ENCODE measurements around the gene GREM2.

Gene GREM2

DNA sequence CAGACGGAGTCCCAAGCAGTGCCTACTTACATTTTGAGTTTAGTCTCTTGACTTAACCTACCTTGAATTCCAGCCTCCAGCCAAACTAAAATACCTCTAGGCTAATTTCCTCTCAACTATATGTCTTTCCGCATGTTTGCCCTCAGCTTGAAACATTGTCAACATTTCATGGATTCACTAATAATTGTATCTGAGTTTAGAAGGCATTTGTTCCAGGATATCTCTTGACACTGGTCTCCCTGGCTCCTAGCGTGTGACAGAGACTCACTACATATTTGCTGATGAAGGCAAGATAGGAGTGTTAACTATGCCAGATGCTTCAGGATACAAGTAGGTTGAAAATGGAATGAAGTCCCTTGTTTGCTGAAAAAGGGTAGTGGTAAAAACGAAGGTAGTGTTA, 136.1 kb downstream of the GREM2 start:
- TF ChIP-seq ZBTB7A (IDR thresholded peaks at IDR 0.05; ENCODE audit: low read depth) (no peak), TEAD4 (IDR thresholded peaks at IDR 0.05) (no peak), EGR1 (IDR thresholded peaks at IDR 0.05) (no peak), TAF1 (IDR thresholded peaks at IDR 0.05; ENCODE audit: low read depth) (no peak)
- TF ChIP-seq, protein P1, sequence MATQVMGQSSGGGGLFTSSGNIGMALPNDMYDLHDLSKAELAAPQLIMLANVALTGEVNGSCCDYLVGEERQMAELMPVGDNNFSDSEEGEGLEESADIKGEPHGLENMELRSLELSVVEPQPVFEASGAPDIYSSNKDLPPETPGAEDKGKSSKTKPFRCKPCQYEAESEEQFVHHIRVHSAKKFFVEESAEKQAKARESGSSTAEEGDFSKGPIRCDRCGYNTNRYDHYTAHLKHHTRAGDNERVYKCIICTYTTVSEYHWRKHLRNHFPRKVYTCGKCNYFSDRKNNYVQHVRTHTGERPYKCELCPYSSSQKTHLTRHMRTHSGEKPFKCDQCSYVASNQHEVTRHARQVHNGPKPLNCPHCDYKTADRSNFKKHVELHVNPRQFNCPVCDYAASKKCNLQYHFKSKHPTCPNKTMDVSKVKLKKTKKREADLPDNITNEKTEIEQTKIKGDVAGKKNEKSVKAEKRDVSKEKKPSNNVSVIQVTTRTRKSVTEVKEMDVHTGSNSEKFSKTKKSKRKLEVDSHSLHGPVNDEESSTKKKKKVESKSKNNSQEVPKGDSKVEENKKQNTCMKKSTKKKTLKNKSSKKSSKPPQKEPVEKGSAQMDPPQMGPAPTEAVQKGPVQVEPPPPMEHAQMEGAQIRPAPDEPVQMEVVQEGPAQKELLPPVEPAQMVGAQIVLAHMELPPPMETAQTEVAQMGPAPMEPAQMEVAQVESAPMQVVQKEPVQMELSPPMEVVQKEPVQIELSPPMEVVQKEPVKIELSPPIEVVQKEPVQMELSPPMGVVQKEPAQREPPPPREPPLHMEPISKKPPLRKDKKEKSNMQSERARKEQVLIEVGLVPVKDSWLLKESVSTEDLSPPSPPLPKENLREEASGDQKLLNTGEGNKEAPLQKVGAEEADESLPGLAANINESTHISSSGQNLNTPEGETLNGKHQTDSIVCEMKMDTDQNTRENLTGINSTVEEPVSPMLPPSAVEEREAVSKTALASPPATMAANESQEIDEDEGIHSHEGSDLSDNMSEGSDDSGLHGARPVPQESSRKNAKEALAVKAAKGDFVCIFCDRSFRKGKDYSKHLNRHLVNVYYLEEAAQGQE (IDR thresholded peaks at IDR 0.05; ENCODE audit: low read depth) = no peak

GRCh38 chr1:240474133-240474614, 137.8 kb downstream of the GREM2 start:
- TF ChIP-seq EGR1 (IDR thresholded peaks at IDR 0.05) = no peak
- no peak for TF ChIP-seq EP300 (IDR thresholded peaks at IDR 0.05; ENCODE audit: borderline replicate concordance)
- TF ChIP-seq RAD21 (IDR thresholded peaks at IDR 0.05; ENCODE audit: low read depth) = no peak
- TF ChIP-seq ZBTB7A (IDR thresholded peaks at IDR 0.05; ENCODE audit: low read depth) = no peak
- TF ChIP-seq TEAD4 (IDR thresholded peaks at IDR 0.05) = no peak
- no peak for TF ChIP-seq CREB1 (IDR thresholded peaks at IDR 0.05; ENCODE audit: low read depth)
- TF ChIP-seq, protein P1 (IDR thresholded peaks at IDR 0.05; ENCODE audit: low read depth) = no peak
- no peak for TF ChIP-seq TAF1 (IDR thresholded peaks at IDR 0.05; ENCODE audit: low read depth)
- TF ChIP-seq, protein P2, sequence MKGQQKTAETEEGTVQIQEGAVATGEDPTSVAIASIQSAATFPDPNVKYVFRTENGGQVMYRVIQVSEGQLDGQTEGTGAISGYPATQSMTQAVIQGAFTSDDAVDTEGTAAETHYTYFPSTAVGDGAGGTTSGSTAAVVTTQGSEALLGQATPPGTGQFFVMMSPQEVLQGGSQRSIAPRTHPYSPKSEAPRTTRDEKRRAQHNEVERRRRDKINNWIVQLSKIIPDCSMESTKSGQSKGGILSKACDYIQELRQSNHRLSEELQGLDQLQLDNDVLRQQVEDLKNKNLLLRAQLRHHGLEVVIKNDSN (IDR thresholded peaks at IDR 0.05) = no peak
- no peak for TF ChIP-seq YY1 (IDR thresholded peaks at IDR 0.05; ENCODE audit: low read depth)
- no peak for TF ChIP-seq FOXM1 (IDR thresholded peaks at IDR 0.05; ENCODE audit: borderline replicate concordance, low read depth)
- no peak for TF ChIP-seq MAX (IDR thresholded peaks at IDR 0.05)
- TF ChIP-seq TCF12 (IDR thresholded peaks at IDR 0.05; ENCODE audit: low read depth) = no peak
- no peak for TF ChIP-seq CEBPB (IDR thresholded peaks at IDR 0.05)
- TF ChIP-seq NFIC (IDR thresholded peaks at IDR 0.05) = no peak

DNA sequence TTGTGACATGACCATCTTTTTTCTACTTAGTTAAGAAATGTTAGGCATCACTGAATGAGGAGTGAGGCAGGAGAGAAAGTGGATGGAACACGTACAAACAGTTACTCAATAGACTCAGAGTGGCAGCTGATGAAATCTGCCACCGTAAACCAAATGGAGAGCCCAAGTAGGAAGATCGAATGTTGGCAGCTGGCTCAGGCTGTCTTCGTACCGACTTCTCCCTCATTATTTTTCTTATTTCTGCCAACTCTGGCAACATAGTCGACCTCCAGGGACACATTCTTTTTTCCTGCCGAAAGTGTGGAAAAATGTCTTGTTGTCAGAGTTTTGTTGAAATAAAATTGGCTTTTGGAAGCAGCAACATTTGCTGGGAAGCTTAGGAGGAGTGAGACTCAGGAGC, 143.3 kb downstream of the GREM2 start:
- TF ChIP-seq RAD21 (IDR thresholded peaks at IDR 0.05; ENCODE audit: low read depth) = no peak
- TF ChIP-seq FOXM1 (IDR thresholded peaks at IDR 0.05; ENCODE audit: borderline replicate concordance, low read depth) = no peak
- no peak for TF ChIP-seq YY1 (IDR thresholded peaks at IDR 0.05; ENCODE audit: low read depth)
- no peak for TF ChIP-seq CREB1 (IDR thresholded peaks at IDR 0.05; ENCODE audit: low read depth)
- no peak for TF ChIP-seq NFIC (IDR thresholded peaks at IDR 0.05)

DNA sequence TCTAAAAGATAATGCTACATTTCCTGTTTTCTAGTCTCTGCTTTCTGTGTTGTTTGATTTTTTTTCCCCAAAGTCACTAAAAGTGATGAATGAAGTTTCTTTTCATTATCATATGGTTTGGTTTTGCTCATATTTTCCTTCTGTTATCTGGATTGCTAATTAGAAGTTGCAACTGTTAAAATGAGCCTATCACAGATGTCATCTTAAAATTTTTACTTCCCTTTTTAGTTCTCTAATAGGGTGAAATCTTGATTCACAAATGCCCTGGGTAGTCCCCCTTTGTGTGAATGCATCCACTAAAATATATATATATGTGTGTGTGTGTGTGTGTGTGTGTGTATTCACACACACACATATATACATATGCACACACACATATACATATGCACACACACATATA, 144.1 kb downstream of the GREM2 start:
- TF ChIP-seq YY1 (IDR thresholded peaks at IDR 0.05; ENCODE audit: low read depth) = no peak
- no peak for TF ChIP-seq CEBPB (IDR thresholded peaks at IDR 0.05)
- TF ChIP-seq CREB1 (IDR thresholded peaks at IDR 0.05; ENCODE audit: low read depth) = no peak
- no peak for TF ChIP-seq TEAD4 (IDR thresholded peaks at IDR 0.05)
- no peak for TF ChIP-seq FOXM1 (IDR thresholded peaks at IDR 0.05; ENCODE audit: borderline replicate concordance, low read depth)
- no peak for TF ChIP-seq EGR1 (IDR thresholded peaks at IDR 0.05)
- TF ChIP-seq MAX (IDR thresholded peaks at IDR 0.05) = no peak

- TF ChIP-seq NFIC (IDR thresholded peaks at IDR 0.05) (no peak), CEBPB (IDR thresholded peaks at IDR 0.05) (no peak), YY1 (IDR thresholded peaks at IDR 0.05; ENCODE audit: low read depth) (no peak), TAF1 (IDR thresholded peaks at IDR 0.05; ENCODE audit: low read depth) (no peak)
These were observed 145.4 kb downstream of the GREM2 start for GRCh38 chr1:240466509-240466908.

DNA sequence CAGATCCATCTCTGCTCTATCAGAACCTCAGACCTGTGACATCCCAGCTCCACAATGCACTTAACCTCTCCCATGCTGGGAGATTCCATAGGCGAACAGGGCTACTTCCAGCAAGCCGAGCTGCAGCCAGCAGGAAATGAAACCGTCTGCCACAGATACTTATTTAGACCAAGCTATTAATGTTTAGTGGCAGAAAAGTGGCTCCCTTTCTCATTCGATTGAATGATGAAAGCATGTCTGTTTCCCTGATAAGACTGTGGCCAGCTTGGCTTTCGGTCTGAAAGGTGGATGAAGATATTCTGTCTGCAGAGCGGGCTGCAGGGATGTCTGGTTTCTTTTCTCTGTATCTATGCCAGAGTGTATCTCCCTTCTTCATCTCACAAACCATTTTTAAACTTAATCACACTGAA, 146.4 kb downstream of the GREM2 start:
- TF ChIP-seq EP300 (IDR thresholded peaks at IDR 0.05; ENCODE audit: borderline replicate concordance) (no peak), CREB1 (IDR thresholded peaks at IDR 0.05; ENCODE audit: low read depth) (no peak), EGR1 (IDR thresholded peaks at IDR 0.05) (no peak), TAF1 (IDR thresholded peaks at IDR 0.05; ENCODE audit: low read depth) (no peak), ZBTB7A (IDR thresholded peaks at IDR 0.05; ENCODE audit: low read depth) (no peak), YY1 (IDR thresholded peaks at IDR 0.05; ENCODE audit: low read depth) (no peak), TEAD4 (IDR thresholded peaks at IDR 0.05) (no peak), CEBPB (IDR thresholded peaks at IDR 0.05) (no peak), FOXM1 (IDR thresholded peaks at IDR 0.05; ENCODE audit: borderline replicate concordance, low read depth) (no peak), NFIC (IDR thresholded peaks at IDR 0.05) (no peak), RAD21 (IDR thresholded peaks at IDR 0.05; ENCODE audit: low read depth) (no peak), MAX (IDR thresholded peaks at IDR 0.05) (no peak), TCF12 (IDR thresholded peaks at IDR 0.05; ENCODE audit: low read depth) (no peak)
- TF ChIP-seq, protein P1 (IDR thresholded peaks at IDR 0.05; ENCODE audit: low read depth) = no peak
- TF ChIP-seq, protein P2 (IDR thresholded peaks at IDR 0.05) = no peak
